Measurements from ENCODE around the gene PLAAT2.
"Not testable (repeated sequence)": the region's sequence is repeated elsewhere in the genome, so short reads cannot be mapped to it uniquely, and the experiment has no call there.

- TF ChIP-seq ISL1 (CRISPR knock-in tag; IDR thresholded peaks at IDR 0.05); ZNF8 (CRISPR knock-in tag; IDR thresholded peaks at IDR 0.05); OSR1 (CRISPR knock-in tag; IDR thresholded peaks at IDR 0.05); ARNTL (CRISPR knock-in tag; IDR thresholded peaks at IDR 0.05; ENCODE audit: borderline replicate concordance, low read depth); CSDC2 (CRISPR knock-in tag; IDR thresholded peaks at IDR 0.05); ZFP3 (CRISPR knock-in tag; IDR thresholded peaks at IDR 0.05); TOX (CRISPR knock-in tag; IDR thresholded peaks at IDR 0.05; ENCODE audit: borderline replicate concordance); BACH2 (CRISPR knock-in tag; IDR thresholded peaks at IDR 0.05; ENCODE audit: borderline replicate concordance); ZFP30 (CRISPR knock-in tag; IDR thresholded peaks at IDR 0.05): not testable (repeated sequence)
- TF ChIP-seq, protein P1, sequence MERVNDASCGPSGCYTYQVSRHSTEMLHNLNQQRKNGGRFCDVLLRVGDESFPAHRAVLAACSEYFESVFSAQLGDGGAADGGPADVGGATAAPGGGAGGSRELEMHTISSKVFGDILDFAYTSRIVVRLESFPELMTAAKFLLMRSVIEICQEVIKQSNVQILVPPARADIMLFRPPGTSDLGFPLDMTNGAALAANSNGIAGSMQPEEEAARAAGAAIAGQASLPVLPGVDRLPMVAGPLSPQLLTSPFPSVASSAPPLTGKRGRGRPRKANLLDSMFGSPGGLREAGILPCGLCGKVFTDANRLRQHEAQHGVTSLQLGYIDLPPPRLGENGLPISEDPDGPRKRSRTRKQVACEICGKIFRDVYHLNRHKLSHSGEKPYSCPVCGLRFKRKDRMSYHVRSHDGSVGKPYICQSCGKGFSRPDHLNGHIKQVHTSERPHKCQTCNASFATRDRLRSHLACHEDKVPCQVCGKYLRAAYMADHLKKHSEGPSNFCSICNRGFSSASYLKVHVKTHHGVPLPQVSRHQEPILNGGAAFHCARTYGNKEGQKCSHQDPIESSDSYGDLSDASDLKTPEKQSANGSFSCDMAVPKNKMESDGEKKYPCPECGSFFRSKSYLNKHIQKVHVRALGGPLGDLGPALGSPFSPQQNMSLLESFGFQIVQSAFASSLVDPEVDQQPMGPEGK (CRISPR knock-in tag; IDR thresholded peaks at IDR 0.05; ENCODE audit: borderline replicate concordance) = not testable (repeated sequence)
Observed at GRCh38 chr11:63581224-63581623, 18.0 kb upstream of the PLAAT2 start.
